Stimulated activated CD8-positive, alpha-beta memory T cell treated with anti-CD3 and anti-CD28 coated beads, Interleukin-7, amount 100 ng/mL, for 48 hours (primary cell): ENCODE results near the gene TRIM74.
"Not testable (repeated sequence)": the region's sequence is repeated elsewhere in the genome, so short reads cannot be mapped to it uniquely, and the experiment has no call there.

Experiments
- DNase-seq, 2 donors: peaks; one replicate each; pipeline ENCODE4 v3.0.0-alpha.2; 2020; ENCODE audit warnings: low read depth in 1 of 2; ENCODE audit errors: extremely low read depth in 1 of 2

The TRIM74 gene

DNA sequence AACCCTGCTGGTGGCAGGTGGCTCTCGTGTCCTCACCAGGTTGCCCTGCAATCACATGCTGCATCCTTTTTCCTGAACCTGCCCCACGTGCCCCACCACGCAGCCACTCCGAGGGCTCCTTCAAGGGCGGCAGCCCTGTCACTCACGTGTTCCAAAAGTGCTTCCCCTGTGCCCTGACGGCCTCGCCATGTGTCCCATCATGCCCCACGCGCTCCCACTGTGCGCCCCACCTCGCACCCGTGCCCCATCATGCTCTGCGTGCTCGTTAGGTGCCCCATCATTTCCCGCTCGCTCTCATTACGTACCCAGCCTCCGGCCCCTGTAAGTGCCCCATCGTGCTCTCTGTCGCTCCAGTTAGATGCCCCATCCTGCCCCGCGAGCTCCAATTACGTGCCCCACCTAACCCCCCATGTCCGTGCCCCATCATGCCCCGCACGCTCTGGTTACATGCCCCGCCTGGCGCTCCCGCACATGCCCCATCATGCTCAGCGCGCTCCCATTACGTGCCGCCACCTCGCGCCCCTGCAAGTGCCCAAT is at the start of gene TRIM74:
Gene TRIM74 (minus strand): TSS at position 487 of the 537 bp plus-strand sequence. CDS start 3,309 bp downstream, outside the sequence.
- not testable (repeated sequence) for DNase-seq

DNA sequence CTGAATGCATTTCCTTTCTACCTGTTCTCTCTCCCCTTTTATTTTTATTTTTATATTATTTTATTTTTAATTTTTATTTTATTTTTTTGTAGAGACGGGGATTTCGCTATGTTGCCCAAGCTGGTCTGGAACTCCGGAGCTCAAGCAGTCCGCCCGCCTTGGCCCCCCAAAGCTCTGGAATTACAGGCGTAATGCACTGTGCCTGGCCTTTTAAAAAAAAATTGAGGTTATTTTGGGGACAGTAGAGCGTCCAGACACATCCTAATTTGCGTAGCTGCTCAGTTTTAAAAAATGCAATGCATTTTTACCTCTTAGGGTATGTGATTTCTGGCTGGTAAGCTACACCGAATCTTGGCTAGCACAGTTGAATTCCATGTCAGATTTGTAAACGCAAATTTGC is 37.2 kb upstream of the TRIM74 start:
- DNase-seq, result not testable (repeated sequence)

DNA sequence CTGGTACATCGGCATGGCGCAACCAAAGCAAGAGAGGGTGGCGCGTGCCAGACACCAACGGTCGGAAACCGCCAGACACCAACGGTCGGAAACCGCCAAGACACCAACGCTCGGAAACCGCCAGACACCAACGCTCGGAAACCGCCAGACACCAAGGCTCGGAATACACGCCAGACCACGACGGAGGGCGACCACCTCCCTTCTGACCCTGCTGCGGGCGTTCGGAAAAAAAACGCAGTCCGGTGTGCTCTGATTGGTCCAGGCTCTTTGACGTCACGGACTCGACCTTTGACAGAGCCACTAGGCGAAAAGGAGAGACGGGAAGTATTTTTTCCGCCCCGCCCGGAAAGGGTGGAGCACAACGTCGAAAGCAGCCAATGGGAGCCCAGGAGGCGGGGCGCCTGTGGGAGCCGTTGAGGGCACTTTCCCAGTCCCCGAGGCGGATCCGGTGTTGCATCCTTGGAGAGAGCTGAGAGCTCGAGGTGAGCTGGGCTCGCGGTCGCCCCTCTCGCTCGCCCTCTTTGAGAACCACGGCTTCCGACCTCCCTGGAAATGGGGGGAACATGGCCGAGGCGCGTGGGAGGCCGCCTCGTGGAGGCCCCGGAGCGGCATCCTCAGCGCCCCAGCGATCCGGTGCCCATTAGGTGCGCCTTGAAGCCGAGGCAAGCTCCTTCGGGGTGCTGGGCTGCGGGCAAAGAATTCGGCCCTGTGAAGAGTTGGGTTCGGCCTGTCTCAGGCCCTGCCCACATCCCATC is 36.6 kb upstream of the TRIM74 start:
- DNase-seq, result peak; percentile 89 to 92

DNA sequence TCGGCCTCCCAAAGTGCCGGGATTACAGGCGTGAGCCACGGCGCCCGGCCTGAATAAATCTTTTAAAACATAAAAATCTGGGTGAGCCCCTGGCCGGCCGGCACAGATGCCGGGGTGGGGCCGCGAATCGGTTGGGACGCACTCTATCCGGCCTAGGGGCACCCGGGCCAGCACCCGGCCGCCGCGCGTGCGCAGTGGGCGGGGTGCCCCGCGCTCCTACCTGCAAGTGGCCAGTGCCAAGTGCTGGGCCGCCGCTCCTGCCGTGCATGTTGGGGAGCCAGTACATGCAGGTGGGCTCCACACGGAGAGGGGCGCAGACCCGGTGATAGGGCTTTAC is 36.1 kb upstream of the TRIM74 start:
- peak; percentile 51 to 58 for DNase-seq

DNA sequence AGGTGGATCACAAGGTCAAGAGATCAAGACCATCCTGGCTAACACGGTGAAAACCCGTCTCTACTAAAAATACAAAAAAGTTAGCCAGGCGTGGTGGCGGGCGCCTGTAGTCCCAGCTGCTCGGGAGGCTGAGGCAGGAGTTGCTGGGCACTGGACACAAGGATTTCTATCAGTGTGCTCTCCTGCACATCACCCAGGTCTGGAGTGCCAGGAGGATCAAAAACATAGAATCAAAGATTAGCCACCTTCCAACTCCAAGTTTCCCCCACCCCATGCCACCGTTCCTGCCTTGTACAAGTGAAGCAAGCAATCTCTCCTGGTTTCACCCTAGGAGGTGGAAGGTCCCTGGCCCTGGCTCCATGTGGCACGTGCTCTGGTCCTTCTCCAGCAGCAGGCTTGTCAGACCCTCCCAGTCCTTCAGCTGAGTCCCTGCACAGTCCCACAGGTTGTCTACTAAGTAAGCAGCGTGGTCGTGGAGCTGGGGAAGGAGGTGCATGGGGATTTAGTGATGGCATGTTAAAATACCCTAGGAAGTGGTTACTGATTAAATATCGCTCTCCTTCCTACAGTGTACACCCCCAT is 28.7 kb upstream of the TRIM74 start:
- not testable (repeated sequence) for DNase-seq

DNA sequence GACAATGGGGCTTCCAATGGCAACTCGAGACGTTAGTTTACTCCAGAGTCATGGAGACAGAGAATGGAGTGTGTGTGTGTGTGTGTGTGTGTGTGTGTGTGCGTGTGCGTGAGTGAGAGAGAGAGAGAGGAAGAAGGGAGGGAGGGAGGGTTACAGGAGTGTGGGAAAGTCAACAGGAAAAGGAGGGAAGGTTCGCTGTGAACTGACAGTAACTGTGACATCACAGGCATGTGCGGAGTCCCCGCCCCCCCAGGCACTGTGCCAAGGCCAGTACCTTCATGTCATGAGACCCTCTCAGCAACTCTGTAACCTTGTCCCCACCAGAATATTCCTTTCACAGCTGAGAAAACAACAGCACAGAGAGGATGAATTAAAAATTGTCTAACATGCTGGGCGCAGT is 28.2 kb upstream of the TRIM74 start:
- DNase-seq, result not testable (repeated sequence)

DNA sequence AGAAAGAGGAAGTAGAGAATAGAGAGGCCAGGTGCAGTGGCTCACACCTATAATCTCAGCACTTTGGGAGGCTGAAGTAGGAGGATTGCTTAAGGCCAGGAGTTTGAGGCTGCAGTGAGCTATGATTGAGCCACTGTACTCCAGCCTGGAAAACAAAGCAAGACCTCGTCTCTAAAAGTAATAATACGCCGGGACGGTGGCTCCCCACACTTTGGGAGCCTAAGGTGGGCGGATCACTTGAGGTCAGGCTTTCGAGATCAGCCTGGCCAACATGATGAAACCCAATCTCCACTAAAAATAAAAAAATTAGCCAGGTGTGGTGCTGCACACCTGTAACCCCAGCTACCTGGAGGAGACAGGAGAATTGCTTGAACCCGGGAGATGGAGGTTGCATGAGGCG is 26.2 kb upstream of the TRIM74 start:
- not testable (repeated sequence) for DNase-seq

DNA sequence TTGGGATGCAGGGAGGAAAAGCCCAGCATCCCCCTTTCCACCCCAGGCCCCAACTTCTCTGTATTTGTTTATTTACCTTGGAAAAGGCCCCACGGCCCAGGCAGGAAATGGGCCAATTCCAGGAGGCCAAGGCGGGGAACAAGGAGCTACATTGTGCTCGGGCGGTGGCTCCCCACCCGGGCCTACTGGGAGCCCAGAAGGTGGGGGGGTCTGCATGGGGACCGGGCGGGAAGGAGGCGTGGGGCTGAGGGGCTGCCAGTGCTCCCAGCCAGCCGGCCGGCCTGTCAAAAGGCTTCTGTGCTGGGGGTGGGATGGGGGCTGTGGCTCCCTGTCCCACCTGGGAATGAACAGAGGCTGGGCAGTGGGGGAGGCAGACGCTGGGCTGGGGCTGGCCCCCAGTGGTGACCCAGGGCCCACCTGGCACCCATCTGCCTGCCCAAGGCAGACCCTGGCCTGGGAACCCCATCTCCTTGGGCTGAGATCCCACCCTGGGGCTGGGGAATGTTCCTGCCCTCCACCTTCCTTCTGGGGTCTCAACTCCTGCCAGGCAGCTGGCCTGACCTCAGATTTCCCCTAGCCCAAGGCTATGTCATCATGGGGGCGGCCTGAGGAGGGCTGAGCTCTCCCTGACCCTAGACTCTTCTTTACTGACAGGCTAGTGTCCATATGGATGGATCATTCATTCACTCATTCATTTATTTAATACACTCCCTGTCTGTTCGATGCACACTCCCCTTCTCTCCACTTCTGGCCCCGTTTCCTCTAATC is 21.1 kb upstream of the TRIM74 start:
- not testable (repeated sequence) for DNase-seq

DNA sequence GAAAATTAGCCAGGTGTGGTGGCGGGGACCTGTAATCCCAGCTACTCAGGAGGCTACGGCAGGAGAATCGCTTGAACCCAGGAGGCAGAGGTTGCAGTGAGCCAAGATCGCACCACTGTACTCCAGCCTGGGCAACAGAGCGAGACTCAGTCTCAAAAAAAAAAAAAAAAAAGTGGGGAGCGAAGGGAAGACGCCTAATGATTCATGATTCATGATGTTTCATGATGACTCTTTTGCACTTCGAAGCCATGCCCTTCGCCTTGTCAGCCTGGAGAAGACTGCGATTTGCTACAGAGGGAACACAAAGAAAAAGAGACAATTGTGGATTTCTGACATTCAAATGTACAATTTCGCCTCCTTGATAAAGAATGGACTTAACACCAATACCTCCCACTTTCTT is 12.8 kb upstream of the TRIM74 start:
- DNase-seq, result not testable (repeated sequence)

DNA sequence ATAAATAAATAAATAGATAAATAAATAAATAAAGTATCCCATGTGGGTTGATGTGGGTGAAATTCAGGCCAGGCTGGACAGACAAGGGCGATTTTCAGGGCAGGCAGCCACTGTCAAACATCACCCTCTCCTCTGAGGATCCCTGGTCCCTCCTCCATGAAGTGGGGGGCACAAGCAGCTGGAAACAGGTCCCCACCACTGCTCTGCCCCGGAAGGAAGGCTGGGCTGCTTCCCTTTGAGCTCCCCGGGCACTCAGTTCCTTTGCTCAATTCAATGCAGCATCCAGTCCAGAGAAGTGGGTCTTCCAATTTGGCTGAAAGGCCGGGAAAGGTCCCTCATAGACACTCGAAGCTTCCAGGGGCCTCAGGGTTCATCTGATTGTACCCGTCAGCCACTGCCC is 11.1 kb upstream of the TRIM74 start:
- not testable (repeated sequence) for DNase-seq

DNA sequence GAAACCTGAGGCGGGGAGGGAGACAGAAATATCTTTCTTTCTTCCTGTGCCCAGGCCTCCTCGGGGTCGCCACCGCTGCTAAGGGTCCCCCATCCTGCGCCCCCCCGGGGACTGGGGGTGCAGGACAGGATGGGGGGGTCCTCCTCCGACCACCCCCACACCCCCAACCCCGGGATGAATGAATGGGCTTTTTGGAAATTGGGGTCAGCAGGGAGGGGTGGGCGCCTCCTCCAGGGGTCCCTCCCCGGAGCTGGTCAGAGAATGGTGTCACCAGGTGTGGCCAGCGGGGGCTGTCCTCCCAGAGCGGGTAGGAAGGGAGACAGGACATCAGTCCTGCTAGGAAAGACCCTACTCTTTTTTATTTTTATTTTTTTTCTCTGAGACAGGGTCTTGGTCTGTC is 7.2 kb upstream of the TRIM74 start:
- not testable (repeated sequence) for DNase-seq

DNA sequence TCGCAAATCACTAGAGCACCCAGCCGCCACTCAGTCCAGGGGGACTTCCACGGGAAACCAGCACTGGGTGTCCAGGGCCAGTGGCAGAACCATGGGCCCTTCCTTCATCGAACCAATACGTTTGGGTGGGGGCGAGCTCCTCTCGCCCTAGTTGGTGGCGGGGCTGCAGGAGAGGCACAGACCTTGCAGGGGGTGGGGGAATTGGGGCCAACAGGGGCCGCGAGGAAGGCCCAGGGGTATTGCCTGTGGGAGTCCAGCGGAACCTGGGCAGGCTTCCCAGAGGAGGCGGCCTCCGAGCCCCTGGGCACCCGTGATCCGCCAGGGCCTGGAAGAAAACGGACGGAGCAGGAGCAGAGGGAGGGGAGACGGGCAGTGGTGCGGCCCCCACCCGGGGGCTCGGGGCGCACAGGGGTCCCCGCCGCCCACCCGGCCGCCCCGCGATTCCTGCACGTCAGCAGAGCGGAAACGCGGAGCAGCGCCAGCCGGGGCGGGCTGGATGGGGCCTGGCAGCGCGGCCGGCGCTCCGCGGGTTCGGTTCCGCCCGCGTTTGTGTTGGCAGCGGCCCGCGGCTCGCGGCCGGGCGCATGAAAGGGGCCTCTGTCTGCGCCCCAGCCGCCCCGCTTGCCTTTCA is 6.5 kb upstream of the TRIM74 start:
- DNase-seq, result not testable (repeated sequence)

DNA sequence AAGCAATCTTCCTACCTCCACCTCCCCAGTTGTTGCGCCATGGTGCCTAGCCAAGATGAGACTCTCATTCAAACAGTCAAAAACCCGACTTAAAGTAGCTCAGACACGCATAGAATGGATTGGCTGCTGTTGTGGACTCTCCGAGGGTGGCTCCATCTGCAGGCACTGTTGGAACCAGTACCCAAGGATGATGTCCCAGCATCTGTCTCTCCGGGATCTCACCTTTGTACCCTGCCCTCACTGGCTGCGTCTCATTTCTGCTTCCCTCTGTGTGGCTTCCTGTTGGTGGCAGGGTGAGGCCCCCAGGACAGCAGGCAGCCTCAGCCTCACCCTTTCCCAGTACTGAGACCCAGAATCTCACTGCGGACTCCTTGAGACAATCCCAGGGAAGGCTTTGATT is 5.5 kb upstream of the TRIM74 start:
- not testable (repeated sequence) for DNase-seq

DNA sequence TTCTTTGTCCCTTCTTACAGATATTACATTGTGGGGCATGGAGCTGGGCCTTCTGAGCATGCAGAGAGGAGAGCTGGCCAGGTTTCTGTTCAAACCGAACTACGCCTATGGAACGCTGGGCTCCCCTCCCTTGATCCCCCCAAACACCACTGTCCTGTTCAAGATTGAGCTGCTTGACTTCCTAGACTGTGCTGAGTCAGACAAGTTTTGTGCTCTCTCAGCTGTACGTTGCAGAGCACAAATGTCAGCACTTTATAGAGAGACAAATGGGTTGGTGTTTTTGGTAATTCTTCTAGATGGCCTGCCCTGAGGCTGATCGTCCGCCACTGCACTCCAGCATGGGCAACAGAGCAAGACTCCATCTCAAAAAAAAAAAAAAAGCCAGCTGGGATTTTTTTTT is 2.2 kb upstream of the TRIM74 start:
- not testable (repeated sequence) for DNase-seq

DNA sequence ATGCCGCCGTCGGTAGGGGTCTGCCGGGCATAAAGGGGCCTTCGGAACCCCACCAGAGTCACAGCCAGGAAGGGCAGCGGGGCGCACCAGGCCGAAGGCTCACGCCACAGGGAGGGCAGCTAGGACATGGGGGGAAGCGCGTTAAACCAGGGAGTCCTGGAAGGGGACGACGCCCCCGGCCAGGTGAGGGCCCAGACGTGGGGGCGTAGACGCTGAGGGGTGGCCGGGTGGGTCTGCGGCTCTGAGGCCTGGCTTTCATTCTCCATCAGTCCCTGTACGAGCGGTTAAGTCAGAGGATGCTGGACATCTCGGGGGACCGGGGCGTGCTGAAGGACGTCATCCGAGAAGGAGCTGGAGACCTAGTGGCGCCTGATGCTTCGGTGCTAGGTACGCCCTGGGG is 422 bp upstream of the TRIM74 start:
- not testable (repeated sequence) for DNase-seq

DNA sequence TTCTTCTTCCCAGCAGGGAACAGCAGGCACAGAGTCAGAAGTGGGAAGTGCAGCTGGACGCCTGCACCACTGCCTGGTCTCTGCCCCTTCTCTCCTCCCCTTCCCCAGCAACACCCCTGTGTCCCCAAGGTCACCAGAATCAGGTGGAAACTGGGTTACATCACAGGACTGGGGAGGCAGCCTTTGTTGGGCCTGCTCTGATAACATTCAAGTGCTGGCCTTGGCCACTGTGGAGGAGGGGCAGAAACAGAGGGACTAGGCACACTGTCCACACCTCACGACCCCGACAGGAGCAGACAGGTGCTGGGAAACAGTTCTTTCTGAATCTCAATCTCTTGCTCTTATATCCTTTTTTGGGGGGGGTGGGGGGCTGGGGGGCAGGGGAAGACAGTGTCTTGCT is 2.4 kb downstream of the TRIM74 start:
- DNase-seq, result not testable (repeated sequence)

DNA sequence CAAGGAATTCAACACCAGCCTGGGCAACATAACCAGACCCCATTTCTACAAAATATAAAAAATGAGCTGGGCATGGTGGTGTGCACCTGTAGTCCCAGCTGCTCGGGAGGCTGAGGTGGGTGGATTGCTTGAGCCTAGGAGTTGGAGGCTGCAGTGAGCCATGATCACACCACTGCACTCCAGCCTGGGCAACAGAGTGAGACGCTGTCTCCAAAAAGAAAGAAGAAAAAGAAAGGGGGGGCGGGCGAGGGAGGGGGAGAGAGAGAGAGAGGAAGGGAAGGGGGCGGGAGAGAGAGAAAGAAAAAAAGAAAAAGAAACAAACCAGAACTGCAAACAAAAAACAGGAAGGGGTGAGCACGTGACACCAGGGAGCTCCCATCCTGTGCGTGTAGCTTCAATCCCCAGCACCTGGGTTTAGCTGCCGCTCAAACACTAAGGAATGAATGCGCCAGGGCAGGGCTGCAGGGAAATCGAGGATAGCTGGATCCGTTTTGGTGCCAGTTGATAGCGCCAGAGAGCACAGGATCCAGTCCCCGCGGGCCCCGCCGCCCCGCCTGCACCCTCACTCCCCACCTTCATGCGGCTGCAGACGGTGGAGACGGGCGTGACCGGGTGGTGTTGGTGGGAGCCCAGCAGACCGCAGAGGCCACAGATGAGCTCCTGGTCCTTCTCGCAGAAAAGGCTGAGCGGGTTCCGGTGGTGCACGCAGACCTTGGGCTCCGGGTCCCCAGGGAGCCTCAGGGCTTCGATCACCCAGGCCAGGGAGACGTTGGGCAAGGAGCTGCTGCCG is 3.9 kb downstream of the TRIM74 start:
- not testable (repeated sequence) for DNase-seq

DNA sequence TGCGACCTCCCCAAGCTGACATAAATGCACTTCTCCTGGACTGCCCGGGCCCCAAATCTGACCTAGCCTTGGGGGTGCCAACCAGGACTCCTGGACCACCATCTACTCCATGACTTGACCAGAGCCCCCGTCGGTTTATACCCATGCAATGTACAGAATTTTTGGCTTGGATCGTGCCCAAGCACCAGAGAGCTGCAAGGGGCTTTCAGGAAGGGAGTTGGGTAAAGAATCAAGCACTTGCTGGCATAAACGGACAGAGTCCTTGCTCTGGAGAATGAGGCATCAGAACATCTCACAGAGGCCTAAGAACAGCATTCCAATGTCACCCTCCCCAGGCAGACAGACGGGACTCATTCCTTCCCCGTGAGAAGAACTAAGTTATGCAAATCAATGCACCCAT is 6.2 kb downstream of the TRIM74 start:
- DNase-seq, result not testable (repeated sequence)

DNA sequence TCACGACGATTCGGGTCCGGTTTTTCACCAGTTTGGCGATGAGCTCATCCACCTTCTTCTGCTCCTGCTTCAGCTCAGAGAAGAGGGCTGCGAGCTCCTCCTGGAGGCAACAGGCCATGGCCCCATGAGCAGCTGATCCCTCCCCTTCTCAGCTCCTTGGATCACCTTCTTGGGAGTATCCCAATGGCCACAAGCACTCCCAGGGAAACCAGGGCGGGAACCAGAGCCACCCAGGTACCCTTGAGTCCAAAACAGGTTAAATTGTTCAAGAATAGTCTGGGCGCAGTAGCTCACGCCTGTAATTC is 8.0 kb downstream of the TRIM74 start:
- DNase-seq, result not testable (repeated sequence)

DNA sequence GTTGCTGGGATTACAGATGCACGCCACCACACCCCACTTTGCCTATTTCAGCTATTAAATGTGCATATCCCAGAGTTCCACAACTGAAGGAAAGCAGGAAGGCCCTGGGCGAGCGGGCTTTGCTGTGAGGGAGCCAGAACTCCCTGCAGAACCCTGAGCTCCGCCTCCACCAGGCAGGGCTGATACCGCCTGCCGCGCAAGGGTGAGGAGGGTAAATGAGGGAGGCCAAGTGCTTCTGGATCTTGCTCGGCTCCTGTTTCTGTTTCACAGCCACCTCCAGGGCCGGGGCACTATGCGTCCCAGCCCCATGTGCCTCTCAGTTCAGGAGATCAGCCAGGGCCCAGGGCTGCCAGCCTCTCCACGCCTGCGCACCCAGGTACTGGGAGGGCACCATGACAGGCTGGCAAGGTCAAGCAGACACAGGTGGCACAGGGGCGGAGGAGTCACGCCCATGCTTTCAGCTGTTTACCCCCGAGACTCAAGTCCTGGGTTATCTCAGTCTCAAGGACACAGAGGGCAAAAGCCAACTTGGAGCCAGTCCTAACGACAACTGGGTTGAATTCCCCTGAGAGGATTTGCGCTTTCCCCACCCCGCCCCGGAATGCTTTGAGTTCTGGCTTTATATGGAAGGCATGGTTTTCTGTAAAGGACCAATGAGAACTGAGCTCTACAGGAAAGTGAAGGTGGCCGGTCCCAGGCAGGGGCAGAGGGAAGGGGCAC is 8.5 kb downstream of the TRIM74 start:
- DNase-seq, result not testable (repeated sequence)
